ENCODE measurements around the gene MTOR.
"Not testable (repeated sequence)": the region's sequence is repeated elsewhere in the genome, so short reads cannot be mapped to it uniquely, and the experiment has no call there.

Gene MTOR

DNA sequence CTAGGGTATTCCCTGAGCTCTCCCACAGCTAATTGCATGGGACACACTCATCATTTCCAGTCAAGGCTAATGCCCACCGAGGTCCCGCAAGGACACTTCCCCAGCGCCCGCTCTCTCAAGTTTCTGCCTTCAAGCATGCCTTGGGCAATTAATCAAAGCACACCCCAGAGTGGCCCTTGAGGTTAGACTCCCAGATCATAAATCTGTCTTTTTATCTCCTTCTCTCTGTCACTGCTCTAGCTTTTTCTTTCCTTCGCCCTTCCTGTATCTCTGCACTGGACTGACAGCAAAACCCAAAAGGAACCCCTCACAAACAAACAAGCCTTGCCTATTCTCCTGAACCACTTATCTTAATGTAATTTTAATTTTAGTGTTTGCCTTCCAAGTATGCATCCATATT lies 154.8 kb downstream of the MTOR start:
- DNase-seq (ENCODE audit: low spot score): no peak

DNA sequence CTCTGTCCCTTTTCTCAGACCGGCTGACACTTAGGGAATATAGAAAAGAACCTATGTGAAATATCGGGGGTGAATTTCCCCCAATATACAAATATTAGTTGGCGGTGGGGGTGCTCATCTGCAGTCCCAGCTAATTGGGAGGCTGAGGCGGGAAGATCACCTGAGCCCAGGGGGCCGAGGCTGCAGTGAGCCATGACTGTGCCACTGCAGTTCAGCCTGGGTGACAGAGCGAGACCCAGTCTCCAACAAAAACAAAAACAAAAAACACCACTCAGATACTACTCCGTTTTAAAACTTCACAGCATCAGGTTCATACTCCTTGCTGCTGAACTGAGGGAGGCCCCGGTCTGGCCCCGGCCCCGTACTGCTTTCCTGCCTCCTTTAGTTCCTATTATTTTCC lies 156.8 kb downstream of the MTOR start:
- no peak for DNase-seq (ENCODE audit: low spot score)

DNA sequence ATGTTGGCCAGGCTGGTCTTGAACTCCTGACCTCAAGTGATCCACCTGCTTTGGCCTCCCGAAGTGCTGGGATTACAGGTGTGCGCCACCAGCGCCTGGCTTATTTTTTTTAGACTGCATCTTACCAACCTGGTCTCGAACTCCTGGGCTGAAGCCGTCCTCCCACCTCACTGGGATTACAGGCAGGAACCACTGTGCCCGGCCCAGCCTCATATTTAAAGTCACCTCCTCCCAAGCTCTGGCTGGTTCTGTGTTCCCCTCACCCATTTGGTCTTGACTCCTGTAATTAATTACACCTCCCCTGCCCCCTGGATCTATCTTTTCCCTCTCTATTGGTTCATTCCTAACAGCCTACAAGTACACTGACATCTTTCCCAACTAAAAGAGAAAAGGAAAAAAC lies 161.0 kb downstream of the MTOR start:
- DNase-seq (ENCODE audit: low spot score): no peak

DNA sequence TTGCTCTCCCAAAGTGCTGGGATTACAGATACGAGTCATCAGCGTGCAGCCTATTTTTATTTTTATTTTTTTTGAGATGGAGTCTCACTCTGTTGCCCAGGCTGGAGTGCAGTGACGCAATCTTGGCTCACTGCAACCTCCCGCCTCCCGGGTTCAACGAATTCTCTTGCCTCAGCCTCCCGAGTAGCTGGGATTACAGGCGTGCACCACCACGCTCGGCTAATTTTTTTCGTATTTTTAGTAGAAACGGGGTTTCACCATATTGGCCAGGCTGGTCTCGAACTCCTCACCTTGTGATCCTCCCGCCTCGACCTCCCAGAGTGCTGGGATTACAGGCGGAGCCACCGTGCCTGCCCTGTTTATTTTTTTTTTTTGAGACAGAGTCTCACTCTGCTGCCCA lies 161.5 kb downstream of the MTOR start:
- not testable (repeated sequence) for DNase-seq (ENCODE audit: low spot score)

DNA sequence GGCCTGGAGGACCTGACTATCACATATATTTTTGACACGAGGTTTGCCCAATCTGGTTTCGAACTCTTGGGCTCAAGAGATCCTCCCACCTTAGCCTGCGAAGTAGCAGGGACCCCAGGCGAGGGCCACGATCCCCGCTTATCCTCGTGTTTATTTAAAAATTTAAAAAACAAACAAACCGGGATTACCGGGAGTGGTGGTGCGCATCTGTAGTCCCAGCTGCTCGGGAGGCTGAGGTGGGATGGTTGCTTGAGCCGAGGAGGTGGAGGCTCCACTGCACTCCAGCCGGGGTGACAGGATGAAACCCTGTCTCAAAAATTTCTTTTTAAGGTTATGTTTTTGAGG lies 162.2 kb downstream of the MTOR start:
- DNase-seq (ENCODE audit: low spot score): no peak

DNA sequence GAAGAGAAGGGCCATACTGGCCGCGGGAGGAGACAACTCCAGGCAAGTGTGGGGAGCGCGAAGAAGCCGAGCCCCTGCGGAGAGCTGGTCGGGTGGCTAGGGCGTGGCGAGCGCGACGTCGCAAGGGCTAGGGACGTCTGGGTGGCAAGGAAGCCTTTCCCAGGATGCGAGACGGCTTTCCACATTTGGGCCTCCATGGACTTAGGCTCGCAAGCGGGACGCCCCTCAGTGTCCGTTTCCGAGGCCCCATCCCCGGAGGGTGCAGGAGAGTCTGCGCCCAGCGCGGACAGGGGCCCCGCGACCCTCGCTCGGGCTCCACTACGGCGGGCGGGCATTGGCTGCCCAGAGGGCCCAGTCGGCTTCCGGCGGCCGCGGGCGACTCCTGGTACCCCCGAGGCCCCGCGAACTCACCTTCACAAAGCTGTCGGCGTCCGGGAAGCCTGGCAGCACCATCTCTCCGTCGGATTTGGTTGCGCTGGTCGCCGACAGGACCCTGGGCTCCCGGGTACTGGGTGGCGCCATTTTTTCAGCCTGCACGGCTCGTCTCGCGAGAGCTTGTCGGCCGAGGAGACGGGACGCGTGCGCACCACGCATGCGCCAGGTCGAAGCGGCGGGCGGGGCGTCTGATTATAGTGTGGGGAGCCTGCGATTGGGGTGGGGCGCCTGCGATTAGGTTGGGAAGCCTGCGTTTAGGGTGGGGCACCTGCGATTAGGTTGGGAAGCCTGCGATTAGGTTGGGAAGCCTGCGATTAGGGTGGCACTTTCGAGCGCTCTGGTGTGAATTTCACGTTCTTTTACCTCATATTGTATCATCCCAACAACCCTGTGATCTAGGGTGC lies 162.8 kb downstream of the MTOR start, which contains the start of gene EXOSC10:
TSS of gene EXOSC10 (minus strand) at position 560 of the 839 bp plus-strand sequence. CDS start at position 522, 38 bp downstream.
- peak; percentile 91 for DNase-seq (ENCODE audit: low spot score)

DNA sequence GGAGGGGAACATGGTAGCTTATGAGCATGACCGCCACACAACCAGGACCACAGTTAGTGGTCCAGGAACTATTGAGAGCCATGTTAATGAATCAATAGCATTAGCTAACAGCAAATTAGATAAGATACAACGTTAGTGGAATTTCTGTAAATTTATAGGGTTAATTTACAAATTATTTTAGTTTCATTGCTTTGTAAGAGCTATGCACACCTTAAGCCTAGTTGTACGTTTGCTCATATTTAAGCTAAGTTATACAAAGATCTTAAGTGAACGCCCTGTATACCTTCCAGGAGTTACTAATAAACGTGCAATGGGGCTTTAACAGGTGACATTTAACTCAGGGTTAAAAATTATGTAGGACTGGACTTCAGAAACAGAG lies 163.4 kb downstream of the MTOR start:
- DNase-seq (ENCODE audit: low spot score): peak; percentile 2

DNA sequence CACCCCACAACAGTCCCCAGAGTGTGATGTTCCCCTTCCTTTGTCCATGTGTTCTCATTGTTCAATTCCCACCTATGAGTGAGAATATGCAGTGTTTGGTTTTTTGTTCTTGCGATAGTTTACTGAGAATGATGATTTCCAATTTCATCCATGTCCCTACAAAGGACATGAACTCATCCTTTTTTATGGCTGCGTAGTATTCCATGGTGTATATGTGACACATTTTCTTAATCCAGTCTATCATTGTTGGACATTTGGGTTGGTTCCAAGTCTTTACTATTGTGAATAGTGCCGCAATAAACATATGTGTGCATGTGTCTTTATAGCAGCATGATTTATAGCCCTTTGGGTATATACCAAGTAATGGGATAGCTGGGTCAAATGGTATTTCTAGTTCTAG lies 178.6 kb downstream of the MTOR start:
- DNase-seq (ENCODE audit: low spot score): not testable (repeated sequence)

DNA sequence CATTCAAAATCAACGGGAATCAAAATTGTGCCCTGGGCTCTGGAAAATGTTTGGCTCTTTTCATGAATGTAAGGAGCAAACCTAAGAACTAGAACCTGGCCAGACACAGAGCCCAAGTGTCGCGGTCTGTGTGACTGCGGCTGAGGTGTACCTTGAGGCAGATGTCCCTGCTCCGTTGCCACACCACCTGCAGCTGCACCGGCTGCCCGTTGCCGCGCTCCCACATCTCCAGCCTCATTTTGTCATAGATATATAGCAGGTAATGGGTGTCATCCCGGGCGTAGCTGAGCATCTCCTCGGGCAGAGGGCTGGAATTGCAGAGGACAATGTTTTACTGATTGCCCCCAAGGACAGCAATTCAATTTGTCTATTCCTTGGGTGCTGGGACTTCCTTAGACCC lies 181.4 kb downstream of the MTOR start:
- DNase-seq (ENCODE audit: low spot score): no peak

DNA sequence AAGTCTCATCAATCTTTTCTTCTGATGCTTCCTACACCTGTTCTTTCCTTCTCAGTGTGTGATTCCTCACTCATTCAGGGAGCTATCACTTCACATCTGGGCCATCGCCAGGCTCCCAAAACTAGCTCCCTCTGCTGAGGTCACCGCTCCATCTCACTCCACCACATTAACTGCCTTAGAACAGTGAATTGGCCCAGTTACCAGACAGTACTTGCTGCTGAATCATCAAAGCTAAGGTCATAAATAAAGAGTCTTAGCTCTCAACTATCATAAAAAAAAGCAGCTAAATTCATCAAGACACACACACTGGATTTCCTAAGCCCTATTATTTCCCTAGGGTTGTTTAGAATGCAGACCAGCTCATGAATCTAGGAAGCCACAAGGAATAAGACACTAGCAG lies 183.7 kb downstream of the MTOR start:
- DNase-seq (ENCODE audit: low spot score): no peak

DNA sequence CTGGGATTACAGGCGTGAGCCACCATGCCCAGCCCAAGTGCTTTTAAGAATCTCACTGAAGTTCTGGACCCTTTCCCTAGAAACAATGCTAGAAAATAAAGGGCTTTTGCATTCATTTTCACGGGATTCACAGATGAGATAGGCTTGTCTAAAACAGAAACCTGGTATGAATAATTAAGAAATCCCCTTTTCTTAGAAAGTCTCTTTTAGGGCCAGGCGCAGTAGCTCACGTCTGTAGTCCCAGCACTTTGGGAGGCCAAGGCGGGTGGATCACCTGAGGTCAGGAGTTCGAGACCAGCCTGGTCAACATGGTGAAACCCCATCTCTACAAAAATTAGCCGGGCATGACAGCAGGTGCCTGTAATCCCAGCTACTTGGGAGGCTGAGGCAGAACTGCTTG lies 189.0 kb downstream of the MTOR start:
- not testable (repeated sequence) for DNase-seq (ENCODE audit: low spot score)

DNA sequence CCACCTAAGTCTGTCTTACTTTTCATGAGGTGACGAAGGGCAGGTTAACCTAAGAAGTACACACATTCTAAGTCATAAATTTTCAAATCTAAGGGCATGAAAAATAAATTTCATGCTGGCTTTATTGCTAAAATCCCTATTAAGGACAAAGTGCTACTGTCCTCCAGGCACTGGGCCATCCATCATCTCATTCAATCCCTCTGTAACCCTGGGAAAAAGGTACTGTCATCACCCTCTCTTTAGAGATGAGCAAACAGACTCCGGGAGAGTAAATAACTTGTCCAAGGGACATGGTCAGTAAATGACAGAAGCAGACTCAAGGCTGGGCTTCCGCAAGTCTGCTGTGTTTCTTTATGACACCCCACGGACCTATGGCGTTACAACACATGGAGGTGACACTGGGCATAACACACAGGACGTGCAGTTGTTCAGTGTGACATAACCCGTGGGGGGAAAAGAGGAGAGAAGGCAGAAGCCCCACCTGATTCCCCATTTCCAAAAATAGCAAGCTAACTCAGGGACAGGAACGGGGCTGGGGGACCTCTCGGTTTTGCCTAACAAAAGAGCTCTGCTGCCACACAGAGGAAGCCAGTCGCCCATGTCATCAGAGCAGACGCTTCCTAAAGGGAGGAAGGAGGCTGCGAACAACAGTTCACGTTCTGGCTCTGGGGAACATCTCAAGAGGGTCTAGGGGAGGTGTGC lies 190.0 kb downstream of the MTOR start:
- no peak for DNase-seq (ENCODE audit: low spot score)

DNA sequence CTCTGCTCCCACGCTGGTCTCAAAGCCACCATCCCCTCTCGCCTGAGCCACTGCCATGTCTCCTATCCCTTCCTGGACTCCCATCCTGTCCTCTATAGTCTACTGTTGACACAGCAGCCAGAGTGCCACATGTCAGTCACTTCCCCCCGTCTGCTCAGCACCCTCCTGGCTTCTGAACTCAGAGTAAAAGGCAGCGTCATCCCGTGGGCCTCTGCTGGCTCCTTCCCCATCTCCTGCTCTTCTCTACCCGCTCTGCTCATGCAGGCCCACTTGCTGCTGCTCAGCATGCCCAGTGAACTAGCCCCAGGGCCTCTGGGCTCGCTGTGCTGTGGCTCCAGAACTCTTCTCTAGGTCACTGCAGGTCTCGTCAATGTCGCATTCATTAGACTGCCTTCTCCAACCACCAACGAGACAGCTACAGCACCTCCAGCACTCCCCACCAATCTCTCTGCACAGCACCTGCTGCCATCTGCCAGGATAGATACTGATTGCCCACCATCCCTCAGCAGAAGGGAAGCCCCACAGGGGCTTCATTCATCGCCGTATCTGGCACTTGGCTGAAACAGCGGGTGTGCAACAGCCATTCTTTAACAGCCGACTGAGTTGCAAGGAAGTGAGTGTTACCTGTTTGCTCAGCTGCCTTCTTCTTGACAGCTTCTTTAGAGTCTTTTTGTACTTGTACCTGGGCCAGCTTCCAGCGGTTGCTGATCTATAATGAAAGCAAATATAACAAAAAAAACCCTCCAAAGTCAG lies 190.7 kb downstream of the MTOR start:
- no peak for DNase-seq (ENCODE audit: low spot score)

DNA sequence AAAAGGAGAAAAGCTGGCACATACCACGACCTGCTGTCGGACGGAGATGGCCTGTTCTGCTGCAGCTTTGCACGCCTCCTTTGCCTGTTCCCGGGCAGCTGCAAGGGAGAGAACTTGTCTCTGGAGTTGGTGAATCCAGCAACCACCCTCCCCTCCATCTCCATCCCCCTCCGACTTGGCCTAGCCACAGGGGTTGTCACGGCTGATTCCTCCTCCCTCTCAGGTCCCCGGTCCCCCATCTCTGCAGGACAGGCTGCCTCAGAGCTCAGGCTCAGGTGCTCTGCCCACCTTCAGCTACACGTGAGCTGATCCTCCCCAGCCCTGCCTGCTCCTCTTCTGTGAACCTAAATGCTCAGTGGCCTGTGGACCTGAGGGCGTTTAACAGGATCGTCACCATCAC lies 191.5 kb downstream of the MTOR start:
- no peak for DNase-seq (ENCODE audit: low spot score)

DNA sequence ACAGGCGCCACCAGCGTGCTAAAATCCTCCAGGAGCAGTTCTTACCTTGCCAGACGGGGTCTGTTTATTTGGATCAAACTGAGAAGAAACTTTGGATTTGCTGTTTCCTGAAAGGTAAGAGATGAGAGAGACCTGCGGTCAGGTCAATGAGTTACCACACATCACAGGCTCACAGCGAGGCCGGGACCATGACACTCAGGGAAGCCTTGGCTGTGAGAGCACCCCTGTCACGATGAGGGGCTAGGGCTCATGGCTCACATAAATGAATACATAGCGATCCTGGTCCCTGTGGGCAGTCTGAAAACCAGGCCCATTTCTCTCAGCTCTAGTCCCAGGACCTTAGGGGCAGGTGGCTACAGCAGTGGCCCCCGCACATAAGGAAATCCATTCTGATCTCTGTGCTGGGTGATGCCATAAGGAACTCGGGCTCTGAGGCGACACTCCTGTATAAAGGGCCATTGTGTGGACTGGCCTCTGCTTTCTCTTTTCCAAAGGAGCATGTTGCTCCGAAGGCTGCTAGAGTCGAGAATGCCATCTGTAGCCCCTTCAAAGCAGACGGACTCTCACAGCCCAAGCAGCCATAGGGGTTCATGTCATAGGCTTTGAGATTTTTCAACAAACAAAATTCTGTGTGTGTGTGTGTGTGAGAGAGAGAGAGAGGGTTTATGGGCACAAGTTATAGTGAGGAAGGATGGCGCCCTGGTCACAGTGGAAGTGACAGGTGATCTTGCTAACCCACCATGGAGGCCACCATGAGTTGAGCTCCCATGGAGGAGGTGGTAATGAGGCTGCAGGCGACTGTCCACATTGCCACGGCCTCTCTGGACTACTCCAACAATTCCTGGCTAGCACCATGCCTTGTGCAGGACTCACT lies 193.5 kb downstream of the MTOR start:
- no peak for DNase-seq (ENCODE audit: low spot score)

DNA sequence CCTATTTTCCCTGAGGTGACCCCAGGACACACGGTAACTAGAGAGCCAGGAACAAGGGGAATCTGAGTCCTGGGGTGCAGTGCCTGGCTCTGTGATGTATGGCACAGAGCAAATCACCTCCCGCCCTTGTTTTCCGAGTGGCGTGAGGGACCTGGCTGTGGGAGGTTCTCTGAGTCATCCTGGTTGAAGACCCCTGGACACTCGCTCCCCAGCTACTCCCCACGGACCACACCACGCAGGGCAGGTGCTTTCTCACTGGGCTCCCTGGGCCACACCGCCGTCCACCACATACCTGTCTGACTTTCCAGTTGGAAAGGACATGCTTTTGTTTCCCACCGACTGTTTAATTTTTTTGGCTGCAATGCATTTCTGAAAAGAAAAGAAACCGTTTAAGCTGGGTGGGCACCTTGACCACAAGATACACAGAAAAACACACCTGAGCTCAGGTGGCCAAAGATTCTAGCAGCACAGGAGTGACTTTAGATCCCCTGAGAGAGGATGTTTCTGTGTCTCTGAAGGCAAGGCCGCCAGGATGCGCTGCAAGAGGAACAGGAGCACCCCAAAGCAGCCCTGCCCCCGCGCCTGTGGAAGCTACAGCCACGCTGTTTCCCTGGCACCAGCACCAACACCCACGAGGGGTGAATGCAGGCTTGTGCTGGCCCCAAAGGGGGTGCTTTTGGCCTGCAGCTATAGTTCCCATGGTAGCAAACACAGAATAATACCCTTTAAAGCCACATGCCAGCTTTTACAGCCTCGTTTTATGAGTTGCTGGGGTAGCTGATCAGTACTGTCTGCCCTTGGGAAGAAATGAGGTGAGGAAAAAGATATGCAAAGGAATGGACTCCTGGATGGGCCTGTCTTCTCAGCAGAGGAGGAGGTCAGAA lies 194.4 kb downstream of the MTOR start:
- DNase-seq (ENCODE audit: low spot score): no peak

DNA sequence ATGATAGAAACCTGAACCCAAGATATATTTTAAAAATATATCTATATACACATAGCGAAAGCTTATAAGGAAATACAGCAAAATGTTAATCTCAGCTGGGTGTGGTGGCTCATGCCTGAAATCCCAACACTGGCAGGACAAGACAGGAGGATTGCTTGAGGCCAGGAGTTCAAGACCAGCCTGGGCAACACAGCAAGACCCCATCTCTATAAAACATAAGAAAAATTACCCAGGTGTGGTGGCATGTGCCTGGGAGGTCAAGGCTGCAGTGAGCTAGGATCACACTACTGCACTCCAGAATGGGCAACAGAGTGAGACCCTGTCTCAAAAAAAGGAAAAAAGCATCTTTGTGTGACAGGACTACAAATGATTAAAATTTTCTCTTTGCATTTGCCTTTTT lies 196.6 kb downstream of the MTOR start:
- no peak for DNase-seq (ENCODE audit: low spot score)

DNA sequence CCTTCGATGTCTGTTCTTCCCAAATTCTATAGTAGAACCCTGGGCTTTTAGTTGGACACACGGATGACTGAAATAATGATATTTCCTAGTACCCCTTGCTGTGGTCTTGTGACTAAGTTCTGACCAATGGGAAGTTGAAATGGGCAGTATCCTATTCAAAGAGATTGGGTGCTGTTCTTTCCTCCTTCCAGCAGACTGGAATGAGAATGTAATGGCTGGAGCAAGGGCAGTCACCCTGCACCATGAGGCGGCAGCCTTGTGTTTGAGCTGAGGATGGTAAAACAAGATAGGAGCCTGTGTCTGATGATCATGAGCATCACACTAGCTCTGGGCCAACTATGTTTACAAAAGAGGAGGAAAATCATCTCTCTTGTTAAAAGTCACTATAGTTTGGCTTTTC lies 197.4 kb downstream of the MTOR start:
- no peak for DNase-seq (ENCODE audit: low spot score)

DNA sequence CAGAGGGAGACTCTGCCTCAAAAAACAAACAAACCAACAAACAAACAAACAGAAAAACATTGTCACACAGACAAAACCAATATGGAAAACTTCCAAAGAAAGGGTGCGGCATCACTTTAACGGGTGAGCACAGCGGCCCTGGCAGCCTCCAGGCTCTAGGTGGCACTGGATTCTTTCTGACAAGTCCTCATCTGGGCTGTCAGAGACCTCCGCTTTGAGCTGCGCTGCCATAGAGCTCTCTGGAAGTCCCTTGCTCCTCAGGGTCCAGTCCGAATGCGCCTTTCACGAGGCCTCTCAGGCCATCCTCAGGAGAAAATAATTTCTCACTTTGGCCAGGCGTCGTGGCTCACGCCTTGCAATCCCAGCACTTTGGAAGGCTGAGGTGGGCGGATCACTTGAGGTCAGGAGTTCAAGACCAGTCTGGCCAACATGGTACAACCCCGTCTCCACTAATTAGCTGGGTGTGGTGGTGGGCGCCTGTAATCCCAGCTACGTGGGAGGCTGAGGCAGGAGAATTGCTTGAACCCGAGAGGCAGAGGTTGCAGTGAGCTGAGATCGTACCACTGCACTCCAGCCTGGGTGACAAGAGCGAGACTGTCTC lies 198.3 kb downstream of the MTOR start:
- not testable (repeated sequence) for DNase-seq (ENCODE audit: low spot score)

DNA sequence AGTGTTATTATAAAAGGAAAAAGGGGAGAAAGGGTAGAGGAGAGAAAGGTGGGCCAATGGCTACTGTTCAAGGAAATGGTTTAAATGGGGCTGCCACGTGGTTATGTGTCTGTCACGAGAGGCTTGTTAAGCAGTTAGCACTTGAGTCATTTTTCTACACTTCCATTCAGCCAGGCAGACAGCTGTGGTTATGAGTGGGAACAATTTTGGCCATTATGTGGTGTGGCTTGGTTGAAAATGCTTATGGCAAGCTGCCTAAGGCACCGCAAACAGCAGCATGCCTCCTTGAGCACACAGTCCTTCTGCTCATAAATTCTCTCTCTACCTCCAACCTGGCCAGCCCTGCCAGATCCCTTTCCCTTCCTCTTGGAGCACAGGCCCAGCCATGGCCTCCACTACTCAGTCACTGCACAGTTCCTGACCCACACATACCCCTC lies 199.4 kb downstream of the MTOR start:
- peak; percentile 31 for DNase-seq (ENCODE audit: low spot score)
